ENCODE results near the gene AGAP3.

AGAP3 gene

DNA sequence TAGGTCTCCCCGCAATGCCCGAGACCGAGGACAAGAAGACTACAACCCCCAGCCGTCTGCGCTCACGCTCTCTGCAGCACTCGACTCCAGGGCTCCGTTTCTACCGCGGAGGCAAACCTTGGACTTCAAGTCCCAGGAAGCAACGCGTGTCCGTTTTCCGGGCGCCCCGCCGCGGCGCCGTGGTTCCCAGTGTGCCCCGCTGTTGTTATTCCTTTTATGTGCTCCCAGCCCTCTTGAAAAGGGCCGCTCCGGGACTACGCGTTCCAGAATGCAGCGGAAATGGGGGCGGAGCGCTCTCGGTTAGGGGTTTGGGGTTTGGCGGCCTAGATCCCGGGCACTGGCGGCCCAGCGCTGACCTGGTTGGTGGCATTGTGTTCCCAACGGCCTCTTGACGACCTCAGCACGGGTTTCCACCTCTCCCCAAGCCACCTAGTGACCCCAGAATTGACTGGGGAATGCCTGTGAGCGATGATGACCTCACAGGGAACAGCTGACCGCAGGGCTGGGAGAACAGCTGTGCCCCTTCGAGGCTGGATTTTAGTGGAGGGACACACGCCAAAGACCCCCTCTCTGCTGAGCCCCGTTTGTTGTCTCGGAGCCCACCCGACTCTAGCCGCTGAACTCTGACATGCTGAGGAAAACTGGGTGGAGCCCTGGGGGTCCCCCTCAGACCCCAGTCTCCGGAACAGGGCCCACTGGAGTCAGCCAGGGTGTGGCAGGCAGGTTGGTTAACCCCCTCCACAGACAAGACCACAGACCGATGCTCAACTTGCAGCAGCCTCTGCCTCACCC is 28.1 kb upstream of the AGAP3 start:
- peak; percentile 93 for DNase-seq (ENCODE audit: low read depth)

DNA sequence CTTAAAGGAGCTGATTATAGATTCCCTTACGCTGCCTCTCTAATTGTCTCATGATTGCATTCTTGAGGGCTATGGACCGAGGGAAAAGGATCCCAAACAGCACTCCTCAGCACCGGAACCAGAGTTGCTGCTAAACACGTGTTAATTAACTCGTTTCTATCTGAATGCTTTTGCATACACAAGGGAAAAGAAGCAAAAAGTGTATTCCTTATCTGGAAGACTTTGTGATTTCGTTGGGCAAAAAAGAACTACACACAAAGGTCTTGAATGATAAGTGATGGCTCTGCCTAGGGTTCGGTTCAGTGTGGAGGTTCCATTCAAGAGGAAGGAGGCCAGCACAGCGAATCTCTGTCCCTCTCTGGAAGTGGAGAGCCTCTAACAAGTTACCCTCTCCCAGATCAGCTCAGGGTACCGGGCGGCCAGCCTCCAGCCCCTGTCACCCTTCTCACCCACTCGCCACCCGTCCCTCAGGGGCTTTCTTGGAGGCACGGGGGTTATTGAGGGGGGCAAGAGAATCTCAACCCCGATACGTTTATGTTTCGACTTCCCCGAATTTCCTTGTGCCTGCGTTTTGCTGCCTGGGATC is 27.4 kb upstream of the AGAP3 start:
- no peak for DNase-seq (ENCODE audit: low read depth)

DNA sequence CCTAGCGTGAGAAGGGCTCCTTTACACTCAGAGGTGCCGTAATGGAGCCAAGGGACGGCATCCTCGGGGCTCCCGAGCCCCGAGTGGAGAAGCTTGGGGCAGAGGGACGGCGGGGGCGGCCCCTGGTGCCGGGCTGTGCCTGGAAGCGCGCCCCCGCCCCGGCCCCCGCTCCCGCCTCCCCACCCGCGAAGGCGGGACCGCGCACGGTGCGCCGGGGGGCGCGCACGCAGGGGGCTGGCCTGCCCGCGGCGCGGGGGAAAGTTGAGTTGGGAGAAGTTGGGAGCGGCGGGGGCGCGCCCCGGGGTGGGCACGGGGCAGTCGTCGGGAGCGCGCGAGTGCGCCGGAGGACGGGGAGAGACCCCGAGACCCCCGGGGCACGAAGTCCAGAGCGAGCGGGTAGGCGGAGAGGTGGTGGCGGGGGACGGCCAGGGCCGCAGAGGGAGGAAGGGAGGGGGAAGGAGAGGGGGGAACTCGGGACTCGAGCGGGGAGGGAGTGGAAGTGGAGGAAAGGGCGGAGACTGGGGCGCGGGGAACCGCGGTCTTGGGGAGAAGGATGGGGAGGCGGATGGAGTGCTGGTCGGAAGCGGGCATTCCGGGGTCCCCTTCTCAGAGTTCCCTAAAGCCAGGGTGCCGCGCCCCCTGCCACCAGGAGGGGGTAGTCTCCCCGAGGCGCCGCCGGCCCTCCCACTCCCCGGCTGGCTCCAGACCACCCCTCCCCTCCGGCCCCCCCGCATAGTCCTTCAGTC is 26.7 kb upstream of the AGAP3 start, which contains the start of gene SLC4A2:
TSS of gene SLC4A2 (plus strand) at position 223 of the 746 bp plus-strand sequence. CDS start 2,399 bp downstream, outside the sequence.
- peak; percentile 54 for DNase-seq (ENCODE audit: low read depth)

DNA sequence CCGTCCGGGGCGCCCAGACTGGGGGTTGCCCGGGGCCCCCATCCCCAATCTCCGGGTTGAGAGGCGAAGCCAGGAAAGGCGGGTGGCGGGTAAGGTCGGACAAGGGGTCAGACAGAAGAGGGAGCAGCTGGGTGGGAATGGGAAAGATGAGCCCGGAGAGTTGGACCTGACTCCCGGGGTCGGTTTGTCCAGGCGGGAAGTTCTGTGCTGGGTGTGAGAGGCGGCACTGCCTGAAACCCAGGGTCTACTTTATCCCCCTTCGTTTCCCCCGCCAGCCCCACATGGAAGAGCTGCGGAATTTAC is 26.2 kb upstream of the AGAP3 start:
- no peak for DNase-seq (ENCODE audit: low read depth)

DNA sequence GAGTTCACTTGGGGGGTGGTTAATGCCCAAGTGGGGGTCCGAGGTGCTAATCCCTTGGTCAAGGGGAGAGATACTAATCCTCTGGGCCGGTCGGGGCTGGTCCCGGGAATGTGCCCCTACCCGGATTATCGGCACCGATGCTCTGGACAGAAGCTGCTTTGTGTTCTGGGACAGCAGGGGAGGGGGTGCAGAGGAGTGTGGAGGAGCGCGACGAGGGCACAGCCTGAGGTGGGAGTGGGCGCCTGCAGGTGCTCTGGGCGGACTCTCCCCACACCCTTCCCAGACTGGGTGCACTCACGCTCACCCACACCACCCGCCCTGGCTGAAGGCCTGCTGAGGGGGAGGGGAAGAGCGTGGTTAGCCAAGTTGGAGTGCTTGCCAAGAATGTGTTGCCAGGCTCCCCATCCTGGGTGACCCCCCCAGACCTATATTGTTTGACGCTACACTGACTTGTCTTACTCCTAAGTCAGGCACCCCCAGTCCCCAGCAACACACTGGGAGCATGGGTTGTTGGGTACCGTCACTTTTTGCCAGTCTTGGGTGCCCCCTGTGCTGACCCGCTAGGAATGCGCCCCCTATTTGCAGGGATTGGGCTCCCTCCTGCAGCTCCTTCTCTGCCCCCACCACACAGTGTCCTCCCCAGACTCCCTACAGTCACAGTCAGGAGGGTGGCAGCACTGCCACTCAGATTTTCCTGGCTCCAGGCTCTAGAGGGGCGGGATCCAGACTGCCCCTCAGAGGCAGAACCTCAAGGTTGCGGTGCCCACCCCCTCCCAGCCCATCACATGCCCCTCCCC is 25.7 kb upstream of the AGAP3 start:
- no peak for DNase-seq (ENCODE audit: low read depth)

DNA sequence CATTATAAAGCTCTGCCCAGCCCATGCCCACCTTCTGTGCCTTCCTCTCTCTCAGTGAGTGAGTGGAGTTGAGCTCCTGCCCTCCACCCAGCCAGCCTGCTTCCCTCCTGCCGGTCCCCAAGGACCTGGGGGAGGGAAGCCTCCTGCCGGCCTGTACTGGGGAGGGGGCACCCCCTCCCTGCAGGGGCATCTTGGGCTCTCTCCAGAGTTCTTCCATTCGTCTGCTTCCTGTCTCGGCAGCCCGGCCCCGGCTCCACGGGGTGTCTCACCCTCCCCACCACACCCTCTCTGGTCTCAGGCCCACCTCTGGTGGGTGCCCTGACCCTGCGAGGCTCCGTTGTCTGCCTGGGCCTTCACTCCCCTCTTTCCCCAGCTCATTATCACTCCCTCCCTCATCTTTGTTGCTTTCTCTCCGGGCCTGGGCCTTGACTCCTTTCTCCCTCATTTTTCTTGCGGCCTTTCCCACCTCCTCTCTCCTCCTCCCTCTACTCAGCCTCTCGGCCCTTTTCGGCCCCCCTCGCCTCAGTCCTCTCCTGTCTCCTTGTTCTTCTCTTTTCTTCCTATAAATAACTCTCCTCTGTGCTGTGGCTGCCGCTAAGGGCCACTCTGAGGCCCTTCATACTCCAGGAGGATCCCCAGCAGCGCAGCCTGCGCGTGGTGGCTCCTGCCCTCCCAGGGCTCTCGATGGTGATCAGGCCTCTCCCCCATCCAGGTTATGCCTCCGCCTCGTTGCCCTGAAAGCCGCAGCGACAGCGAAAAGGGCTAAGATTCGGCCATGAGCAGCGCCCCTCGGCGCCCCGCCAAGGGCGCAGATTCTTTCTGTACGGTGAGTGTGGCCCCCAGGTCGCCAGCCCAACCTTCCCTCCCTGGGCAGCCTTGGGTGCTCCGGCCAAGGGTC is 24.8 kb upstream of the AGAP3 start:
- no peak for DNase-seq (ENCODE audit: low read depth)

DNA sequence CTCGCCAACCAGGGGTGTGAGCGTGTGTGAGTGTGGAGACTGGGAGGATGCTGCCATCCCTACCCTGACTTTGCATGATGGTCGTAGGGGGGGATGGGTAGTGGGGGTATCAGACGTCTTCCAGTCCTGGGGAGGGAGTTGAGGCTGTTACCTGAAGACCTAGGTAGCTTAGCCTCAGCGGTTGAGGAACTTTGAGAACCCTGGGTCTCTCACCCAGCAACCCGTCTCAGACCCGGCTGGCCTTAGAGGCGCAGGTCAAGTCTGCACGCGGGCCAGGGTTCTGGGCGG is 24.2 kb upstream of the AGAP3 start:
- DNase-seq (ENCODE audit: low read depth), result no peak

DNA sequence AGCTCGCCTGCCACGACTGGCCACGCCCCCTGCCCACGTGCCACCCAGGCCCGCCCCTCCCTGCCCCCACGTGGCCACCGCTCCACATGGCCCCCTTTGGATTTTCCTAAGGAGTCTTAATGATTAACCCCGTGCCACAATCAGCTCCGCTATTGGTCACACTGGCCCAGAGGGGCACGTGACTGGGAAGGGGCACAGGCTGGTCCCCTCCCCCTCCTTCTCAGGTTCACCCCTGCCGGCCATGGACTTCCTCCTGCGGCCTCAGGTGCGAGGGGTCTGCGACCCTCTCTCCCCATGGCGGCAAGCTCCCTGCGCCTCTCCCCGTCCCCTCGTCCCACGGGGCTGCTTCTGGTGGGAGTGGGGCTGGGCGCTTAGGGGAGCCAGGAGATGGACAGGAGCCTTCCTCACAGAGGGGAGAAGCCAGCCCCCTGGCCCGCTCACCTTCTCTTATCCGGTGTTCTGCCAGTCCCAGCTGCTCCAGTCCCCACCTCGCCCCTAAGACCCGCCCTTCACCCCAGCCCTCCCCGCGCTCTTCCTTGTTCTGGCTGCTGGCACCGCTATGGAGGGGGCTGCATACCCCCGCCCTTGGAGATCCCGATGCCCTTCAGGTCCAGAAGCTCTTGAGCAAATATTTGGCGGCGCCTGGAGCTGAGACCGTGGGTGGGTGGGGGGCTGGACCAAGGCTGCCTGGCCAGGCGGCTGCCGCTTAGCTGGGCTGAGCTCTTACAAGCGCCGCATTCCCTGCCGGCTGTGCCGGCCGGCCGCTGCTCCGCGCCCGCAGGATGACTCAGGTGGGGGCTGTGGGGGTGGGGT is 23.7 kb upstream of the AGAP3 start:
- no peak for DNase-seq (ENCODE audit: low read depth)

DNA sequence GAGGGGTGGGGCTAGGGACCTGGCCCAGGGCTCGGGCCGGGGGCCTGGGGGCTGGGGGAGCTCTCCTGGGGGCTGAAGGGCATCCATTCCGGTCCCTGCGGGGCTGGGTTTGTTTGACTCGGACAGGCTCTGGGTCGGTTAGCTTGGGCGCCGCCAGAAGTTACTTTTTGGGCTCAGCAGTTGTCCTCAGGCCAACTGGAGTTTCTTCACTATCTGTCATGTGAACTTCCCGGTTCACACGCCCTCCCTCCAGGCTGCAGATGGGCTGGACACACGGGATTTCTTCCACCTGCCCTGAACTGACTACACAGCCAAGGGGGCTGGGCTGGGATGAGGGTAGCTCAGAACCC is 23.1 kb upstream of the AGAP3 start:
- no peak for DNase-seq (ENCODE audit: low read depth)

DNA sequence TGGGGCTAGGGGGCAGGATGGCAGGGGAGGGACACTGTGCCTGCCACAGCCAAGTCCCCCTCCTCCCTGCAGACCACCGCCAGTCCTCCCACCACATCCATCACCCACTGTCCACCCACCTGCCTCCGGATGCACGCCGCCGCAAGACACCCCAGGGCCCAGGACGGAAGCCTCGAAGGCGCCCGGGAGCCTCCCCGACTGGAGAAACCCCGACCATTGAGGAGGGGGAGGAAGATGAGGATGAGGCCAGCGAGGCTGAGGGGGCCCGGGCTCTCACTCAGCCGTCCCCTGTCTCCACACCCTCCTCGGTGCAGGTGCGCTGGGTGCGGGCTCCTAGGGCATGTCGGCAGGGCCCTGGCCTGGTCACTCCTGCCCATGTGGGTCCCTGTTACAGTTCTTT is 21.8 kb upstream of the AGAP3 start:
- no peak for DNase-seq (ENCODE audit: low read depth)

DNA sequence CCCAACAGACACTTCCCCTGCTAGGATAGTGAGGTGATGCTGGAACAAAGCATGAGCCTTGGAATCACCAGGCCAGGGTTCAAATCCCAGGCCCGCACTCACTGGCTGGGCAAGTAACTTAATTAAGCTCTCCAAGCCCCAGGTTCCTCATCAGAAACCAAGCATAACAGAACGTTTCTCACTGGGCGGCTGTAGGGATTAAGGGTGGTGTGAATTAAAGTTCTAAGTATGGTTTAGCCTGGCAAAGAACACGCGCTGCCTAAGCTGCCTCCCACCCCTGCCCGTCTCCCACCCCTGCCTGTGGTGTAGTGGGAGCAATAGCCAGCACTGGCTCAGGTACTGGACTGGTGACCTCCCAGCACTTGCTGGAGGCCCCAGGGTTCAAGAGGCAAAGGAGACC is 21.3 kb upstream of the AGAP3 start:
- no peak for DNase-seq (ENCODE audit: low read depth)

DNA sequence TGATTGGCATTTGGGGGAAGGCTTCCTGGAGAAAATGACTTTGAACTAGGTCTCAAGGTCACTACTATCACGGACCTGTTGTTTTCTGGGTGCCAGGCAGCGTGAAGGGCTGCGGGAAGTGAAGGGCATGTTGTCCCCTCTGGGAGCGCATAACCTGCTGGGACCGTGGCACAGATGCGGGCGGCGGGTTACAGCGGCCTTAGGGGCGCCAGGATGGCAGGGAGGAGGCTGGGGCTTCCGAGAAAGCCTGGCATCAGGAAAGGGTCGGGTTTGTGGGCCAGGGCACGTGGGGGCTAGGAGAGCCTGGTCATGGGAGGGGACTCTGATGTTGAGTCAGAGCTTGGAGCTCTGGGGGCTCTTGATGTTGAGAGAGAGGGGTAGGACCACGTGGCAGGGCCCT is 20.8 kb upstream of the AGAP3 start:
- no peak for DNase-seq (ENCODE audit: low read depth)

DNA sequence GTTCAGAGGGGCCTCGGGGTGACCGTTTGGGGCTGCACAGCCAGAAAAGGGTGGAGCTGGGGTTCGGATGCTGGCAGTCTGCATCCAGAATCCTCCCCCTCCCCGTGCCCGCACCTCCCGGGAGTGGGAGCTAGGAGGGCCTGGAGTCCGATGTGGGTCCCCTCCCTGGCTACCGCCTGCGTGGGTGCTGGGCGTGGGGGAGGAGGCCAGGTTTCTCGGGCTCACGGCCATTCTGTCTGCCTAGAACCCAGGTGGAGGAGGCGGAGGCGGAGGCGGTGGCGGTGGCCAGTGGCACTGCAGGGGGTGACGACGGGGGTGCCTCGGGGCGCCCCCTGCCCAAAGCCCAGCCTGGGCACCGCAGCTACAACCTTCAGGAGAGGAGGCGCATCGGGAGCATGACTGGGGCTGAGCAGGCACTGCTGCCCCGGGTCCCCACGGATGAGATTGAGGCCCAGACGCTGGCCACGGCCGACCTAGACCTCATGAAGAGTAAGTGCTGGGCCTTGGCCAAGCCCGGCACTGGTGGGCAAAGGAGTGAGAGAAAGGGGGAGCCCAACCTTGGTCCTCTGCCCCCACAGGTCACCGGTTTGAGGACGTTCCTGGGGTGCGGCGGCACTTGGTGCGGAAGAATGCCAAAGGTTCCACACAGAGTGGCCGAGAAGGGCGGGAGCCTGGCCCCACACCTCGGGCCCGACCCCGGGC is 19.9 kb upstream of the AGAP3 start:
- DNase-seq (ENCODE audit: low read depth), result no peak

DNA sequence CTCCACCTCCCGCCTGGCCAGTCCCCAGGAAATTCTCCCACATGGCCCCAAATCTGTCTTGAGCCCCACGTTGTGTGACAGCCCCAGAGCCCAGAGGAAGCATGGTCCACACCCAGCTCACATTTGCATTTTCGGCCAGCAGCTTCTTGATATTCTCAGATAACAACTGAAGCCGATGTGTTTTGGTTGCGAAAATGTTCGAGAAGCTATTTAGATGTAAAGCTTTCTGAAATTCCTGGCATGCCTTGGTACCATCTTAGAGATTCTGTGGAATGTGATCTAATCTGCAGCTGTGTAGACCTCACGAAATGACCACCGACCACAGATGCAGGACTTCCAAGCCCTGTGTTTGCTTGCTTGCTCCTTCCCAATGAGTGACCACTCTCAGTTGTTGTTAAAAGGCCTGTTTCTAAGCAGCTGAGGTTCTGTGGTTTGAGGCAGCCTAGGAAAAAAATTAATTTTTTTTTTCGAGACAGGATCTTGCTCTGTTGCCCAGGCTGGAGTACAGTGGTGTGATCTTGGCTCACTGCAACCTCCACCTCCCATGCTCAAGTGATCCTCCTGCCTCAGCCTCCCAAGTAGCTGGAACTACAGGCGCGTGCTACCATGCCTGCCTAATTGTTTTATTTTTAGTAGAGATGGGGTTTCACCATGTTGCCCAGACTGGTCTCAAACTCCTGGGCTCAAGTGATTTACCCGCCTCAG is 18.1 kb upstream of the AGAP3 start:
- no peak for DNase-seq (ENCODE audit: low read depth)

DNA sequence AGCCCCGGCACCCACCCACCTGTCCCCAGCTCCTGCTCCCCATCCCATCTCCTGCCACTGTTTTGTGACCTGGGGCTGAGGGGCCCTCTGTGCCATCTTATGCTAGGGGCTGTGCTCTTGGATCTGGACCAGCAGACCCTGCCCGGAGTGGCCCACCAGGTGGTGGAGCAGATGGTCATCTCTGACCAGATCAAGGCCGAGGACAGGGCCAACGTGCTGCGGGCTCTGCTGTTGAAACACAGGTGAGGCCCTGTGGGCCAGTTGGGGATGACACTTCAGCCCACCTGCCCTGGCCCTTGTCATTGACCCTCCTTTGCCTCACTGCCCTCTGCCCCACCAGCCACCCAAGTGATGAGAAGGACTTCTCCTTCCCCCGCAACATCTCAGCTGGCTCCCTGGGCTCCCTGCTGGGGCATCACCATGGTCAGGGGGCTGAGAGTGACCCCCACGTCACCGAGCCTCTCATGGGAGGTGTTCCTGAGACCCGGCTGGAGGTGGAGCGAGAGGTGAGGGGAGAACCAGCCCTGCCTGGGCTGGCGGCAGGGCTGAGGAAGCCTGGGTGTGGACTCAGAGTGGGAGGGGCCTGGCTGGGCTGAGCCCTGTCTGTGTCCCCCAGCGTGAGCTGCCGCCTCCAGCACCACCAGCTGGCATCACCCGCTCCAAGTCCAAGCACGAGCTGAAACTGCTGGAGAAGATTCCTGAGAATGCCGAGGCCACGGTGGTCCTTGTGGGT is 16.3 kb upstream of the AGAP3 start:
- no peak for DNase-seq (ENCODE audit: low read depth)

DNA sequence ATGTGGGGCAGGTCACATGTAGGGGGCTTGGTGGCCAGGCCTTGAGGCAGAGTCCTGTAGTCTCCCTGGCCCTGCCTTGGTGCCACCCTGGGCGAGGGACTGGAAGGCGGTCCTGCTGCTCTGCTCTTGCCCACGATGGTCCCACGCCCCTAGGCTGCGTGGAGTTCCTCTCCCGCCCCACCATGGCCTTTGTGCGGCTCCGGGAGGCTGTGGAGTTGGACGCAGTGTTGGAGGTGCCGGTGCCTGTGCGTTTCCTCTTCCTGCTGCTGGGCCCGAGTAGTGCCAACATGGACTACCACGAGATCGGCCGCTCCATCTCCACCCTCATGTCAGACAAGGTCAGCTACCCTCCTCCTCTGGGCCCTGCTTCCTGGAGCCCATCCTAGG is 15.7 kb upstream of the AGAP3 start:
- no peak for DNase-seq (ENCODE audit: low read depth)

DNA sequence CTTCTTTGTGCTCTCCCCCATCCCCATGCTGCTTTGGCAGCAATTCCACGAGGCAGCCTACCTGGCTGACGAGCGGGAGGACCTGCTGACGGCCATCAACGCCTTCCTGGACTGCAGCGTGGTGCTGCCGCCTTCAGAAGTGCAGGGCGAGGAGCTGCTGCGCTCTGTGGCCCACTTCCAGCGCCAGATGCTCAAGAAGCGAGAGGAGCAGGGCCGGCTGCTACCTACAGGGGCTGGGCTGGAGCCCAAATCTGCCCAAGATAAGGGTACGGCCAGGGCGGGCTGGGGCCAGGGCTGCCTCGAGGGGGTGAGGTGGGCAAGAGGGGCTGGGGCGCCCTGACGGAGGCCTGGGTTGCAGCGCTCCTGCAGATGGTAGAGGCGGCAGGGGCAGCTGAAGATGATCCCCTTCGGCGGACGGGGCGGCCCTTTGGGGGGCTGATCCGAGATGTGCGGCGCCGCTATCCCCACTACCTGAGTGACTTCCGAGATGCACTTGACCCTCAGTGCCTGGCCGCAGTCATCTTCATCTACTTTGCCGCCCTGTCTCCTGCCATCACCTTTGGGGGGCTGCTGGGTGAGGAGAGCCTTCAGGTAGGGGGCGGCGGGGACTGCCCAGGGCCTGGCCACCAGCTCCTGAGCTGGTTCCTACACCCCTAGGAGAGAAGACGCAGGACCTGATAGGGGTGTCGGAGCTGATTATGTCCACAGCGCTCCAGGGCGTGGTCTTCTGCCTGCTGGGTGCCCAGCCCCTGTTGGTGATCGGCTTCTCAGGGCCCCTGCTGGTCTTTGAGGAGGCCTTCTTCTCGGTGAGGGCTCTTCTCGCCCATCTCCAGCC is 15.0 kb upstream of the AGAP3 start:
- no peak for DNase-seq (ENCODE audit: low read depth)

DNA sequence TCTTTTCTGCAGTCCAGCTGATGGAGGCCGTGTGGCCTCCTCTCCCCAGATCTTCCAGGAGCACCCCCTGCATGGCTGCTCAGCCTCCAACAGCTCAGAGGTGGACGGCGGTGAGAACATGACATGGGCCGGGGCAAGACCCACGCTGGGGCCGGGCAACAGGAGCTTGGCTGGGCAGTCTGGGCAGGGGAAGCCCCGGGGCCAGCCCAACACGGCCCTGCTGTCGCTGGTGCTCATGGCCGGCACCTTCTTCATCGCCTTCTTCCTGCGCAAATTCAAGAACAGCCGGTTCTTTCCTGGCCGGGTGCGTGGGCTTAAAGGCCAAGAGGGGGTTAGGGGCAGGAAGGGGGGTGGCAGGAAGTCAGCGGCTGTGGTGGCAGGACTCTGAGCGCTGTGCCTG is 12.3 kb upstream of the AGAP3 start:
- no peak for DNase-seq (ENCODE audit: low read depth)

Measured in stimulated activated CD8-positive, alpha-beta memory T cell treated with anti-CD3 and anti-CD28 coated beads, Interleukin-12 subunit alpha, Interleukin-12 subunit beta, amount 100 ng/mL, for 1 hour (primary cell).